Endodermal cell (in vitro differentiated cells): ENCODE data around the gene BRCC3. TPM values are rescaled to one million over a fixed set of nuclear protein-coding genes. Genes with fewer than 3 reads are reported as not detected.

Experiments used
- DNase-seq: peaks from one replicate; pipeline ENCODE4 v3.0.0-alpha.2; 2017
- H3K27ac ChIP-seq: 2 replicates; pipeline ENCODE4 v1.5.1; 2013; ENCODE audit warnings: mild to moderate bottlenecking, low read depth, low read length, moderate library complexity
- H3K27me3 ChIP-seq: 2 replicates; pipeline ENCODE4 v1.6.1; 2013; ENCODE audit warnings: mild to moderate bottlenecking, low read length, moderate library complexity; ENCODE audit not compliant: insufficient read depth, control insufficient read depth, poor library complexity, severe bottlenecking
- H3K36me3 ChIP-seq: 2 replicates; pipeline ENCODE4 v1.7.0; 2013; ENCODE audit warnings: mild to moderate bottlenecking, low read length, moderate library complexity; ENCODE audit not compliant: control insufficient read depth, insufficient read depth
- H3K4me1 ChIP-seq: one replicate; pipeline ENCODE4 v1.7.0; 2013; ENCODE audit warnings: low read length; ENCODE audit not compliant: control insufficient read depth, insufficient read depth
- H3K4me3 ChIP-seq: 2 replicates; pipeline ENCODE4 v1.5.1; 2013; ENCODE audit warnings: mild to moderate bottlenecking, low read length, moderate library complexity
- H3K9ac ChIP-seq: 2 replicates; pipeline ENCODE4 v1.6.1; 2013; ENCODE audit warnings: mild to moderate bottlenecking, low read length, moderate library complexity; ENCODE audit not compliant: poor library complexity, severe bottlenecking; ENCODE audit errors: extremely low read depth
- H3K9me3 ChIP-seq: 2 replicates; pipeline ENCODE4 v1.6.1; 2013; ENCODE audit warnings: mild to moderate bottlenecking, low read length, moderate library complexity; ENCODE audit not compliant: control insufficient read depth
- H3K27ac Mint-ChIP-seq: 2 replicates; pipeline ENCODE4 v1.8.0; 2020; ENCODE audit warnings: mixed read lengths
- H3K27me3 Mint-ChIP-seq: 2 replicates; pipeline ENCODE4 v1.8.0; 2021; ENCODE audit warnings: mild to moderate bottlenecking, mixed read lengths; ENCODE audit not compliant: insufficient read depth
- H3K36me3 Mint-ChIP-seq: 2 replicates; pipeline ENCODE4 v1.8.0; 2020; ENCODE audit warnings: low read depth, mixed read lengths
- H3K4me1 Mint-ChIP-seq: 2 replicates; pipeline ENCODE4 v1.8.0; 2020; ENCODE audit warnings: mixed read lengths
- H3K4me3 Mint-ChIP-seq: 2 replicates; pipeline ENCODE4 v1.8.0; 2020; ENCODE audit warnings: mild to moderate bottlenecking, moderate library complexity, mixed read lengths
- H3K9me3 Mint-ChIP-seq: 2 replicates; pipeline ENCODE4 v1.8.0; 2020; ENCODE audit warnings: mild to moderate bottlenecking, mixed read lengths
- WGBS, 2 experiments: methylation state at CpG; one replicate each; pipeline versions ENCODE4 v1.1.5 to v1.1.7; 2013; ENCODE audit warnings: missing lambda C conversion rate in 2 of 2, mixed read lengths in 1 of 2; ENCODE audit not compliant: insufficient coverage in 1 of 2, insufficient read length in 1 of 2; 5-methylcytosine and 5-hydroxymethylcytosine counted together
- total RNA-seq, 2 donors: library from RNA; stranded (reverse); fragmentation: NEBNext Ultra II Directional in 1 of 2; extraction: Animal tissue kit (Norgen Biotek cat#: 25700) in 1 of 2; gene quantifications; 2 replicates in 1 of 2; 3 replicates in 1 of 2; pipeline ENCODE4 v1.2.1, GENCODE V29; 2021
- TF ChIP-seq, protein P1 (sequence below): fragments of 200-600 bp; sonication (generic); conservative IDR thresholded peaks from 2 replicates; pipeline ENCODE4 v1.5.0; 2021; ENCODE audit warnings: antibody characterized with exemption, mild to moderate bottlenecking

The BRCC3 gene
- total RNA-seq, 2 donors from 2014 or later, result 21.9 to 22.8 TPM

DNA sequence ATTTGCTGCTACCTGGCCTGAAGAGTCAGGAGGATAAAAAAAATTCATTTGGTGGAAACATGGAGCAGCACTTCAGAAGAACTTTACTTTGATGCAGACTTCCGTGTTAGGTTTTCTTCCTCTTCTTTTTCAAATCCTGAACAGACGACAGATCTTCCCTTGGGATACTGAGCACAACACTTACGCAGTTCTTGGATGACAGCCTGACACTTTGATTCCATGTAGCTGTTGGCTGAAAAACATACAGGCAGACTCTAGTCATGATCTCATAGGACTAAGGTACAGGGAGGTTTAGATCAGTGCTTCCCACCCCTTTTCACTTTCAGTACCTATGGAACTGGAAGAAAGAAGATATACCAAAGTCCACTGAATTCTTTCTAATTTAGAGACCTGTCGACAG lies 9.5 kb upstream of the BRCC3 start:
- Mint-ChIP-seq H3K4me3 (no peak overlapping the region), H3K9me3 (peaks cover 36% of the 10 kb centered on the region), H3K27me3 (no peaks in the 10 kb centered on the region), H3K36me3 (no peaks in the 10 kb centered on the region), H3K4me1 (peaks cover 2% of the 10 kb centered on the region), H3K27ac (no peak overlapping the region)
- H3K4me1 ChIP-seq, result no peaks in the 10 kb centered on the region
- H3K27ac ChIP-seq, result no peak overlapping the region
- no peaks in the 10 kb centered on the region for H3K9me3 ChIP-seq
- DNase-seq, result no peak
- no peaks in the 10 kb centered on the region for H3K36me3 ChIP-seq
- WGBS, 2 experiments, result 94% methylated on average over 3 of the region's 4 CpGs; no CpG with 5 or more reads in 1 of the 2 experiments
- TF ChIP-seq, protein P1, sequence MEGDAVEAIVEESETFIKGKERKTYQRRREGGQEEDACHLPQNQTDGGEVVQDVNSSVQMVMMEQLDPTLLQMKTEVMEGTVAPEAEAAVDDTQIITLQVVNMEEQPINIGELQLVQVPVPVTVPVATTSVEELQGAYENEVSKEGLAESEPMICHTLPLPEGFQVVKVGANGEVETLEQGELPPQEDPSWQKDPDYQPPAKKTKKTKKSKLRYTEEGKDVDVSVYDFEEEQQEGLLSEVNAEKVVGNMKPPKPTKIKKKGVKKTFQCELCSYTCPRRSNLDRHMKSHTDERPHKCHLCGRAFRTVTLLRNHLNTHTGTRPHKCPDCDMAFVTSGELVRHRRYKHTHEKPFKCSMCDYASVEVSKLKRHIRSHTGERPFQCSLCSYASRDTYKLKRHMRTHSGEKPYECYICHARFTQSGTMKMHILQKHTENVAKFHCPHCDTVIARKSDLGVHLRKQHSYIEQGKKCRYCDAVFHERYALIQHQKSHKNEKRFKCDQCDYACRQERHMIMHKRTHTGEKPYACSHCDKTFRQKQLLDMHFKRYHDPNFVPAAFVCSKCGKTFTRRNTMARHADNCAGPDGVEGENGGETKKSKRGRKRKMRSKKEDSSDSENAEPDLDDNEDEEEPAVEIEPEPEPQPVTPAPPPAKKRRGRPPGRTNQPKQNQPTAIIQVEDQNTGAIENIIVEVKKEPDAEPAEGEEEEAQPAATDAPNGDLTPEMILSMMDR, result no peak
- no peak overlapping the region for H3K4me3 ChIP-seq
- H3K9ac ChIP-seq, result no peak overlapping the region
- no peaks in the 10 kb centered on the region for H3K27me3 ChIP-seq

DNA sequence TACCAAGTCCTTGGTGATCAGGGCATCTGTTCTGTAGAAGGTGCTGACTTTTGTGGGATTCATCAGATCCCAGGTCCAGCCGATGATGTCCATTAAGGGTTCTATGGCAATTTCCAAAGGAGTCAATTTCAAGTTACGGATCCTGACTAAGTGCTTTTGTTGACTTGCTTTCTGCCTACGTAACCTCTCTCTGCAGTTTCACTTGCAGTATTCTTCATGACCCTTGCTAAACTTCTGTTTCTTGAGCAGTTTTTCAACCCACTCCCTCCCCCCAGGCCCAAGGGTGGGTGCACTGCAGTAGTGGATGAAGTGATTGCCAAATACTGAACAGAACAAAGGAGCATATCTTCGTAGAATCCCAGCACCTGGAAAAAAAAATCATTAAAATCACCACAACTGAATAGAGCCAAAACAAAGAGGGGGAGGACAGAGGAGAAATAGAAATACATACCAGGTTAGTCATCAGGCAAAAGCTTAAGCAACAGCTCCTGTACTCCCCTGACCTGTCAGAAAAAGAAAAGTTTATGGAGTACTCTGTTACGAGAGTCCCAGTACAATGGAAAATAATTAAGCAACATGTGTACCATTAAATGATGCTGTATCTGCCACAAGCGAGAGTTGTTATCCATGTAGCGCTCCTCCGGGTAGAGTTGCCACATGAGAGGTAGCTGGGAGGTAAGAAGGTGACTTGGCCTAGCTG lies 6.1 kb upstream of the BRCC3 start:
- Mint-ChIP-seq H3K4me1 (peaks cover 4% of the 10 kb centered on the region), H3K27ac (no peak overlapping the region), H3K27me3 (no peaks in the 10 kb centered on the region), H3K36me3 (no peaks in the 10 kb centered on the region), H3K4me3 (no peak overlapping the region), H3K9me3 (peaks cover 42% of the 10 kb centered on the region)
- H3K36me3 ChIP-seq, result no peaks in the 10 kb centered on the region
- no peak overlapping the region for H3K27ac ChIP-seq
- no peaks in the 10 kb centered on the region for H3K4me1 ChIP-seq
- no peaks in the 10 kb centered on the region for H3K9me3 ChIP-seq
- no peaks in the 10 kb centered on the region for H3K27me3 ChIP-seq
- H3K4me3 ChIP-seq, result no peak overlapping the region
- TF ChIP-seq, protein P1, result no peak
- no peak for DNase-seq
- WGBS, 2 experiments, result 95 to 100% methylated on average over 2 to 8 of the region's 8 CpGs
- H3K9ac ChIP-seq, result no peak overlapping the region

DNA sequence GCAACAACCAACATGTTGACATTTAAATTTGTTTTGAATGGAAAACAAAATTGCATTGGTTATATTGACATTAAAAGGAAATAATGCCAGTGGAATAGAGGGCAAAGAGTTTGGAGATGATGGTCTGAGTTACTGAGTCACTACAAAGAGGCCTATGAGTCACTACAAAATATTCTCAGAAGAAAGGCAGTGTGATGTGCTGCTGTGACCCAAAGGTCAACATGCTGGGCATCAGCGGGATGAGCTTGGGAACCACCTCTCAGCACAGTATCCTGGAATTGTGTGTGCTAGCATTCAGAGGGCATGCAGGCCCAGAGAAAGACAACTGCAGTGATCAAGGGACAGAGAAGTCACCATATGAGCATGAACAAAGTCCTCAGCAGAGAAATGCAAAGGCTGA lies 3.1 kb upstream of the BRCC3 start:
- no peaks in the 10 kb centered on the region for H3K4me1 ChIP-seq
- H3K9me3 Mint-ChIP-seq, result peaks cover 56% of the 10 kb centered on the region

More for the DNA sequence above, 3.1 kb upstream of the BRCC3 start:
- Histone ChIP-seq H3K9me3 (no peaks in the 10 kb centered on the region), H3K27ac (no peak overlapping the region), H3K4me3 (no peak overlapping the region), H3K36me3 (peaks cover under 1% of the 10 kb centered on the region), H3K9ac (no peak overlapping the region), H3K27me3 (no peaks in the 10 kb centered on the region)
- Mint-ChIP-seq H3K36me3 (peaks cover 6% of the 10 kb centered on the region), H3K4me3 (no peak overlapping the region), H3K27ac (no peak overlapping the region), H3K27me3 (no peaks in the 10 kb centered on the region), H3K4me1 (peaks cover 4% of the 10 kb centered on the region)
- TF ChIP-seq, protein P1, result no peak
- WGBS, 2 experiments, result 71% methylated on average over 1 of the region's 1 CpG; no CpG with 5 or more reads in 1 of the 2 experiments
- DNase-seq, result no peak
